Measurements from ENCODE around the gene AARS1.
"Not testable (repeated sequence)": the region's sequence is repeated elsewhere in the genome, so short reads cannot be mapped to it uniquely, and the experiment has no call there.

DNA sequence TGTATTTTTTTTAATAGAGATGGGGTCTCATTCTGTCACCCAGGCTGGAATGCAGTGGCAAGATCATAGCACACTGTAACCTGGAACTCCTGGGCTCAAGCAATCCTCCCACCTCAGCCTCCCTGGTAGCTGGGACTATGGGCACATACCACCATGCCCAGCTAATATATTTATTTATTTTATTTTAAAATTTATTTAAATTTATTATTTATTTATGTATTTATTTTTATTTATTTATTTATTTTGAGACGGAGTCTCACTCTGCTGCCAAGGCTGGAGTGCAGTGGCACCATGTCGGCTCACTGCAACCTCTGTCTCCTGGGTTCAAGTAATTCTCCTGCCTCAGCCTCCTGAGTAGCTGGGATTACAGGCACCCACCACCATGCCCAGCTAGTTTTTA is 18.4 kb upstream of the AARS1 start:
- TF ChIP-seq, protein P1, sequence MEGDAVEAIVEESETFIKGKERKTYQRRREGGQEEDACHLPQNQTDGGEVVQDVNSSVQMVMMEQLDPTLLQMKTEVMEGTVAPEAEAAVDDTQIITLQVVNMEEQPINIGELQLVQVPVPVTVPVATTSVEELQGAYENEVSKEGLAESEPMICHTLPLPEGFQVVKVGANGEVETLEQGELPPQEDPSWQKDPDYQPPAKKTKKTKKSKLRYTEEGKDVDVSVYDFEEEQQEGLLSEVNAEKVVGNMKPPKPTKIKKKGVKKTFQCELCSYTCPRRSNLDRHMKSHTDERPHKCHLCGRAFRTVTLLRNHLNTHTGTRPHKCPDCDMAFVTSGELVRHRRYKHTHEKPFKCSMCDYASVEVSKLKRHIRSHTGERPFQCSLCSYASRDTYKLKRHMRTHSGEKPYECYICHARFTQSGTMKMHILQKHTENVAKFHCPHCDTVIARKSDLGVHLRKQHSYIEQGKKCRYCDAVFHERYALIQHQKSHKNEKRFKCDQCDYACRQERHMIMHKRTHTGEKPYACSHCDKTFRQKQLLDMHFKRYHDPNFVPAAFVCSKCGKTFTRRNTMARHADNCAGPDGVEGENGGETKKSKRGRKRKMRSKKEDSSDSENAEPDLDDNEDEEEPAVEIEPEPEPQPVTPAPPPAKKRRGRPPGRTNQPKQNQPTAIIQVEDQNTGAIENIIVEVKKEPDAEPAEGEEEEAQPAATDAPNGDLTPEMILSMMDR (IDR thresholded peaks at IDR 0.05; ENCODE audit: extremely low read depth in 1 of 2, insufficient read depth in 1 of 2, low read depth in 1 of 2, low read length in 2 of 2): not testable (repeated sequence)
- TF ChIP-seq POLR2A (IDR thresholded peaks at IDR 0.05; ENCODE audit: low read depth, low read length); POLR2AphosphoS5 (IDR thresholded peaks at IDR 0.05; ENCODE audit: insufficient read depth, low read depth, low read length); FOS (IDR thresholded peaks at IDR 0.05; ENCODE audit: borderline replicate concordance, insufficient read depth, low read length); MYC (IDR thresholded peaks at IDR 0.05; ENCODE audit: low read depth, low read length); JUN (IDR thresholded peaks at IDR 0.05; ENCODE audit: borderline replicate concordance, insufficient read depth, insufficient read length, low read depth); GATA2 (IDR thresholded peaks at IDR 0.05; ENCODE audit: insufficient read depth, insufficient read length, low read depth, low read length): not testable (repeated sequence)

Measured in endothelial cell of umbilical vein (primary cell).